Forelimb muscle (tissue), 1 donor: ENCODE measurements around the gene ACBD5. TPM values are rescaled to one million over a fixed set of nuclear protein-coding genes. Genes with fewer than 3 reads are reported as not detected.
"Not testable (repeated sequence)": the region's sequence is repeated elsewhere in the genome, so short reads cannot be mapped to it uniquely, and the experiment has no call there.

Experiments
- DNase-seq: peaks from one replicate; pipeline ENCODE4 v3.0.0-alpha.2; 2013; ENCODE audit warnings: low read depth
- polyA plus RNA-seq: library from polyadenylated mRNA; unstranded; fragments of 120-200 nt; gene quantifications from one replicate; pipeline ENCODE4 v1.2.1, GENCODE V29; 2013; ENCODE audit not compliant: insufficient read length

The ACBD5 gene
- polyA plus RNA-seq, 1 donor = 22.1 TPM

DNA sequence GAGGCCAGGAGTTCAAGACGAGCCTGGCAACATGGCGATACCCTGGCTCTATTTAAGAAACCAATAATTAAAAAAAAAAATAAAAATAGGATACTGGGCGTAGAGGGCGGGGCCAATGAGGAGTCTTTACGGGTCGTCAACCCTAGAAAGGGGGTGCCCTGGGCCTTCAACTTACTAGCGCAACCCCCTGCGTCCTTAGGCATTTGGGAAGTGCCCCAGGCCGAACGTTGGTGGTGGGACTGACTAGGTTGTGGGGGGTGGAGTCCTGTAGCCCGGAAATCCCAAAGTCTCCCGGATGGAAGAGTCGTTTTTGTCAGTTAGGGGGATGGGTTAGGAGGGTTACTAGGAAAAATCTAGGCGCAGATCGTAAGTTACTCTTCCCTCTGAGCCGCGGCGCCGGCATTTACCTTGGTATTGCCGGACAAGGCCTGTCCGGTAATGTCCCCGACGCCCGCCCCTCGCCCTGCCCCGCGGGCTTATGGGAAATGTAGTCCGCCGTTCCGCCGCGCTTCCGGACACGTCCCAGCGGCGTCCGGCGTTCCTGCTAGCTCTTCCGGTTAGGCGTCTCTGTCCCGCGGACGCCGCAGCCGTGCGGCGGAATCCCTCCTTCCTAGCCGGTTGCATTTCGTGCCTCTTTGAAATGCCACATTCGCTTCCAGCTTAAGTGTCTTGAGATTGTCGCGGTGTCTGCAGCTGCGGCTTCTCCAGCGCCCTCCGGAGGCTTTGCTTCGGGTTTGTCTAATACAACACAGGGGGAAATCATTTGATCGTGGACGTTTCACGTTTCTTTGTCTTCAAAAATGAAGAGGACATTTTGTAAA lies 1.3 kb upstream of the ACBD5 start:
- peak; percentile 85 for DNase-seq

DNA sequence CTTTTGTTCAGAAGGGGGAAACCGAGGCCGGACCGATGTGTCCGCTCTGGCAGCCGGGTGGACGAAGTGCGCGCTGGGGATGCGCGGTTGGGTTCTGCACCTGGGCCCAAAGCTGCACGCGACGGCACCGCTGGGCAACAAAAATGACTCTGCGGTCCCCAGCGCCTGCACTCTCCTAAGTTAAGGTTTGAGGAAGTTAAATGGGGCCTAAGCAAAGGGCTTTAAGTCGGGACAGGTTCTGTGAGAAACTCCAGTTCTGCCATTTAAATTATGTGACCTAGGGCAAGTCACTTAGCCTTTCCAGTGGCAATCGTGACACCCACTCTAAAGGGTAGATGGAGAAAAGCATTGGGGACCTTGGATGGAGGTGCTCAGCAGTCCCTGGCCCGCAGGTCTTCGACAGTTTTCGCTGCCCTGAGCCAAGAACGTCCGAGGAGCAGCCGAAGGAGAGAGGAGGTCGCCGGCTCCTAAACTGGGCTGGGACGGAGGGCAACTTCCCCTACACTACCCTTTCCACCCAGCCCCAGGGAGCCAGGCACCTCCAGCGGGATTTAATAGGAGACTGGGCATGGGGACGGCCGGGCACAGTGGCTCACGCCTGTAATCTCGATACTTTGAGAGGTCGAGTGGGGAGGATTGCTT lies 534 bp upstream of the ACBD5 start:
- no peak for DNase-seq

DNA sequence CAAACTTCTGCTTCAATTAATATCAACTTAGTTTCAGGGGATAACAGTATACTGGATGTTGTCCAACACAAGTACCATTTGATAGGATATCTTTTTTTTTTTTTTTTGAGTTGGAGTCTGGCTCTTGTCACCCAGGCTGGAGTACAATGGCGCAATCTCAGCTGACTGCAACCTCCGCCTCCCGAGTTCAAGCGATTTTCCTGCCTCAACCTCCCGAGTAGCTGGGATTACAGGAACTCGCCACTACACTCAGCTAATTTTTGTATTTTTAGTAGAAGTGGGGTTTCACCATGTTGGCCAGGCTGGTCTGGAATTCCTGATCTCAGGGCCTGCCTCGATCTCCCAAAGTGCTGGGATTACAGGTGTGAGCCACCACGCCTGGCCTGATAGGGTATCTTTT lies 3.1 kb downstream of the ACBD5 start:
- not testable (repeated sequence) for DNase-seq

DNA sequence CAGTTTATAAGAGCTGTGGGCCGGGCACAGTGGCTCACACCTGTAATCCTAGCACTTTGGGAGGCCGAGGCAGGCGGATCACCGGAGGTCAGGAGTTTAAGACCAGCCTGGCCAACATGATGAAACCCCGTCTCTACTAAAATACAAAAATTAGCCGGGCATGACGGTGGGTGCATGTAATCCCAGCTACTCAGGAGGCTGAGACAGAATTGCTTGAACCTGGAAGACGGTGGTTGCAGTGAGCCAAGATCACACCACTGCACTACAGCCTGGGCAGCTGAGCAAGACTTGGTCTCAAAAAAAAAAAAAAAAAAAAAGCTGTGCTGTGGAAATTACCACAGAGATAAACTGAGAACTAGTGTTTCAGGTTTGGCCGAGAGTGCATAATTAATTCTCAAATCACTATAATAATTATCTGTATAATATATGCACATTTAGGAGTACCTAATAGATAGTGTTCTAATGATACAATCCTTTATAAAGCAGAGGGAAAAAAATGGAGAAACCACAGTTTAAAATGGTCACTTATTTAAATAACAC lies 3.9 kb downstream of the ACBD5 start:
- not testable (repeated sequence) for DNase-seq

DNA sequence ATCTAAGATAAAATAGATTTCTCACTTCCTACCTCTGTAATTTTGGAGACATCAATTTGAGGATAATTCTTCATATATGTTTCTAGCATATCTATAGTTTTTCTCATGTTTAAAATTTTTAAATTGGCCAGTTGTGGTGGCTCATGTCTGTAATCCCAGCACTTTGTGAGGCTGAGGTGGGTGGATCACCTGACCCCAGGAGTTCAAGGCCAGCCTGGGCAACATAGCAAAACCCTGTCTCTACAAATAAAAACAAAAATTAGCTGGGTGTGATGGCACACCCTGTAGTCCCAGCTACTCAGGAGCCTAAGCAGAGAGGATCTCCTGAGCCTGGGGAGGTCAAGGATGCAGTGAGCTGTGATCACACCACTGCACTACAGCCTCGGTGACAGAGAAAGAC lies 4.9 kb downstream of the ACBD5 start:
- no peak for DNase-seq

DNA sequence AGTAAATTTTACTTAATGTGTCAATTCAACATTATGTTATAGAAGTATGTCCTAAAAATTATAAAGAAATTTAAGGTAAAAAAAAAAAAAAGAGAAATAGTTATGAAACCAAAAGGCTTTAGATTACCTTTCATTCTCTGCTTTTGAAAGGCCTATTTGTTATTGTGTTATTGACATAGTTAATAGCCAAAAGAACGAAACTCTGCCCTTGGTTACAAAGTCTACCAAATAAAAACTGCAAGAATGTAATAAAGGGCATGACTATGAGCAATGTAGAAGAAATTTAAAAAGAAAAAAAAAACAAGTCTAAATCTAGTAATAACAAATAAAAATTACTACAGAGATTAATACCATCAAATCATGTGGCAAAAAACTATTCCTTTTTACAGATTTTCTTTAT lies 10.6 kb downstream of the ACBD5 start:
- DNase-seq = no peak

DNA sequence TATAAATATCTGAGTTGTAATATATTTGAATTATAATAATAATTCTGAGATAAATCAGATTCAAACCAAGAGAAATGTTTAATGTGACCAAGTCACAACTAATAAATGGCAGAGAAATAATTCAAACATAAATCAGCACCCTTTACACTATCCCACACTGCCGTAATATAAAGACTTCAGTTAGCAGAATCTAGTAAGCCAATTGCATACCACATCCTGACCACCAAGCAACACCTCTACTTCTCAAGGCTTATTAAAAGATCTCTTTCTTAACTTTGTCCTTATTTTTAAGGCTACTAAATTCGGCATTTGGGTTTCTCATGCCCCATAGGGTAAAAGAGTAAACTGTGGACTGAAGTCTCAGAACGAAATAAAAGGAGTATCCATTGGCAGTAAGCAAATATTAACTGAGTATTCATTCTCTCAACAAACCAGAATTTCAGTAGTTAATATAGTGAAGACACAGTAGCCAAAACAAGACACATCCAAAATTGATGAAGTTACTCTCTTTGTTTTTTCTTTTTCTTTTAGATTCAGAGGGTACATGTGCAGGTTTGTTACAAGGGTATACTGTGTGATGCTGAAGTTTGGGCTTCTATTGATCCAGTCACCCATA lies 14.8 kb downstream of the ACBD5 start:
- no peak for DNase-seq

DNA sequence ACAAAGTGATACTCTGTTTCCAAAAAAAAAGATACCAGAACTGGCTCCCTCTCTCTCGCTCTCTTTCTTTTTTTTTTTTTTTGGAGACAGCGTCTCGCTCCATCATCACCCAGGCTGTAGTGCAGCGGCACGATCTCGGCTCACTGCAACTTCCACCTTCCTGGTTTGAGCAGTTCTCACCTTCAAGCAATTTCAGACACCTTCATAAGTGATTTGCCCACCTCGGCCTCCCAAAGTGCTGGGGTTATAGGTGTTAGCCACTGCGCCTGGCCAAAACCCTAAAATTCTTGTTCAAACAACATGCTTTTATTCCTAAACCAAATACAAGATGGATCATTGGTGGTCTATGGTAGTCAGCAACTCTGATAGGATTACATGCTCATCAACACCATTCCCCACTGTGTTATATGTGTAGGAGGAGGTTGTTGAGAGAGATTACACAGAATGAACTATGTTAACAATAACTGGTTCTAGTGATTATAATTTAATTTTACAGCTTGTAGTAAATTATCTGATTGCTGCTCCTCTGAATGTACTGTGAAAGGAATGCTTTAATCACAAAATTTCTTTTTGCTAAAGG lies 15.5 kb downstream of the ACBD5 start:
- DNase-seq = no peak

DNA sequence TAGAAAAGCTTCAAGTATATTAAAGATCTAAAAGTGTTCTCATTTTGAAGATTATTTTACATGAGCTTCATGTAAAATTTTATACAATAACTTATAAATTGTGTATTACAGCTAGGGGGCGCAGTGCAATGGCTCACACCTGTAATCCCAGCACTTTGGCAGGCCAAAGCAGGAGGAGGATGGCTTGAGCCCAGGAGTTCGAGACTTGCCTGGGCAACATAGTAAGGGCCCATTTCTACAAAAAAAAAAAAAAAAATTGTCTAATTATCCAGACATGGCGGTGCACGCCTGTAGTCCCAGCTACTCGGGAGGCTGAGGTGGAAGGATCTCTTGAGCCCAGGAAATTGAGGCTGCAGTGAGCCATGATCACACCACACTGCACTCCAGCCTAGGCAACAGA lies 16.6 kb downstream of the ACBD5 start:
- no peak for DNase-seq

DNA sequence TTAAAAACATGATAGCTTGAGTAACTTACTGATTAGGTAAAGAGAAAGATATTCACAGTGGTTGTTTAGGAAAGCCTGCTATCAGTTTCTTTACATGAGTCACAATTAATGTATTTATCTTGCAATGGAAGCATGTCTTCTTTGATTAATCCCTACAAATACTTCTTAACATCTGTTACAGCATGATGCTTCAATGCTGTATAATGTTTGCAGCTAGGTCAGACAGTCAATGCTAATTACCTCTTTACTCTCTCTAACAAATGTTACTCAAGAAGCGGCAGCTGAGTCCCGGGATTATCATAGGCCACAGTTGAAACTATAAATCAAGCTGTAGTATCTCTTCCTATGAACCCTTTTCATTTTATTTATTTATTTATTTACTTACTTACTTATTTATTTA lies 33.2 kb downstream of the ACBD5 start:
- DNase-seq = no peak

DNA sequence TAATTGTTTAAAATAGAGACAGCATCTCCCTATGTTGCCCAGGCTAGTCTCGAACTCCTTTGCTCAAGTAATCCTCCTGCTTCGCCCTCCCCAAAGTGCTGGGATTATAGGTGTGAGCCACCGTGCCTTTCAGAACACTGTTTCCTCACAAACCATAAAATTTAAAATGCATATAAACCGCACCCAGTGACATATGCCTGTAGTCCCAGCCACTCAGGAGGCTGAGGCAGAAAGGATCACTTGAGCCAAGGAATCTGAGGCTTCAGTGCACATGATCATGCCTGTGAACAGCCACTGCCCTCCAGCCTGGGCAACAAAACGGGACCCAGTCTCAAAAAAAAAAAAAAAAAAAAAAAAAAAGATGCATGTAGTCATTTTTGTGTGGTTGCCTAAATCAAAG lies 36.8 kb downstream of the ACBD5 start:
- no peak for DNase-seq

DNA sequence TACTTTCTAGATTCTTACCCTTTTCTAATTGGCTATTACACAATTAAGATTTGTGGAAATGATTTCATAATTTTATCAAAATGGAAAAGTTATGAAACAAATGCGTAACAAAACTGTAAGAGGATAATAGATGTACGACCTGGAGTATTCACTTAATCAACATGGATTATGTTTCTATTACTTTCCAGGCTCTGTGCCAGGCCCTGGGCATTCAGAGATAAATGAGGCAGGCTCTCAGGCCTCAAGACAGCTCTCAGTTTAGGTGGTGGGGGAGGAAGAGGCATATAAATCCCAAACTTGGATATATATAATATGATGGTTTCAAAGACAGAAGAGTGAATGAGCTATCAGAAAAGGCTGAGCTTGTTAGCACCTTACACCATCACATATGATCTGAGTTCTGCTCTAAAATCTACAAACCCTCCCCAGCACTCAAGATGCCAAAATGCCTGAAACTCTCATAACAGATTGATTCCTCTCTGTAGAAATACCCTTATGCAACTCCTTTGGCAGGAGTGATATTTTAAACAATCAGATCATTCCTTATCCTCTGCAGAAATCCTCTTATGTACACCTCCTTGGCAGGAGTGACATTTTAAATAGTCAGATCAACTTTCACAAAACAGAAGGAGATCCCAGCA lies 42.5 kb downstream of the ACBD5 start:
- no peak for DNase-seq

DNA sequence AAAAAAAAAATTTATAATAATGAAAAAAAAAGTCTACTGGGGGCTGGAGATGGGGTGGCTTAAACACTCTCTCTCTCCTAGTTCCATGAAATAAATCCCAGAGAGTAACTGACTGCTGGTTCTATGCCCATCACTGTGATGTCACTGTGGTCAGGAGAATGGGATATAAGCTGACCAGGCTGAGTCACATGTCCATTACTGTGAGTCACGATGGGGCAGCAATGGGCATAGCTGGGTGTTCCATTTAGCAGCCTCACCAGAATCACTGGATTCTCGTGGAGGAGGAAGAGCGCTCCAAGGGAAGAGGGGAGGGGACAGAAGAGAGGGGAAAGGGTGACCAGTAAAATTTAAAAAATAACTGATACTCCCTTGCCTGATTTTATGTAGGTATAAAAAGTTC lies 48.3 kb downstream of the ACBD5 start:
- no peak for DNase-seq

DNA sequence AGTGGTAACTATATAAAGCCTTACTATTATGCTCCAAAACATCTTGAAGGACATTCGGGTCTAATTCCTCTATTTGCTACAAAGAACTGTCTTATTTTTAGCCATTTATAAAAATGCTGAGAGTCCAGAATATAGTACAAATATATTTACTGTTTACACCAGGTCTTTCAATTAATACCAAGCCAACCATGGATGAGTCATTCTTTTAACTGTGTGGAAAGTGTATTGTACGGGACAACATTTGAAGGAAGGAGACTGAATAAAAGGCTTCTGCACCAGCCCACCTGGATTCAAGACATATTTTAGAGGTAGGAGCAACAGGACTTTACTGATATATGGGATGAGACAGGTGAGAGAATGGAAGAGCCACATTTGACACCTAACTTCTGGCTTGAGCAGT lies 50.1 kb downstream of the ACBD5 start:
- no peak for DNase-seq

DNA sequence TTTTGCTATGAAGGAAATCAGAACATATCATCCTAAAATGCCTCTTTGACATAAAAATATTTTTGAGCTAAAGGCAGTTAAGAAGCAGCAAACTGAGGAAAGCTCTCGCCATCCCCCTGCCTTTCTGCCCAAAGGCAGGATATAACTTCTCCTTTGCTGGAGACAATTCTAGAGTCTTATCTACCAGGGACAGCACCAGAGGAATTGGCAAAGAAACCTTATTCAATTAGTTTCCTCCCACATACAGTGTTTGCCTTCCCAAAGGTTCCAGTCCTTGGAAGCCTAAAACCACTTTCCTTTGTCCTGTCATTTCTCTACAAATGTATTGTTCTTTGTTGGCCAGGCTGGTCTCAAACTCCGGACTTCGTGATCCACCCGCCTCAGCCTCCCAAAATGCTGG lies 51.7 kb downstream of the ACBD5 start:
- no peak for DNase-seq

DNA sequence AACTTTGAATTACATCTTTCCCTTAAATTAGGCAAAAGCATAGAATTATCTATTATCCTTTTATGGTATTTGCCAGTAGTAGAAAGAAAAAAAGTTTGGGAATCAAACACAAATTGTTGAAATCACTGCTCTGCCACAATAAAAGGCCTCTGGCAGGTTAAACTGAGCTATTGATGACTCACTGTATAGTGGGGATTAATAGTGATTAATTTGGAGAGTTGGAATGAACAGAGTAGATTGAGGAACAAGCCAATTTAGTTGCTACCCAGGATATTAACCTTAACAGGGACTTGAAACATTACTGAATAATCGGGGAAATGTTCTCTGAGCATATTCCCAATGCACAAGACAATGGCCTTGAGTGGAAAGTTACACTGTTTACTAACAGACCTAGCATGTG lies 52.3 kb downstream of the ACBD5 start:
- no peak for DNase-seq

DNA sequence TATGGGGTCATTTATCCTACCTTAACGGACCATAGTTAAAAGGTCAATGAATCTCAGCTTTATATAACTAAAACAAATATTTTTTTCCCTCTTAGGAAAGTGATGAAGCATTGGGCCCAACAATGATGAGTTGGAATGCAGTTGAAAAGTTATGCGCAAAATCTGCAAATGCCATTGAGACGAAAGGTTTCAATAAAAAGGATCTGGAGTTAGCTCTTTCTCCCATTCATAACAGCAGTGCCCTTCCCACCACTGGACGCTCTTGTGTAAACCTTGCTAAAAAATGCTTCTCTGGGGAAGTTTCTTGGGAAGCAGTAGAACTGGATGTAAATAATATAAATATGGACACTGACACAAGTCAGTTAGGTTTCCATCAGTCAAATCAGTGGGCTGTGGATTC lies 70.7 kb downstream of the ACBD5 start:
- no peak for DNase-seq

DNA sequence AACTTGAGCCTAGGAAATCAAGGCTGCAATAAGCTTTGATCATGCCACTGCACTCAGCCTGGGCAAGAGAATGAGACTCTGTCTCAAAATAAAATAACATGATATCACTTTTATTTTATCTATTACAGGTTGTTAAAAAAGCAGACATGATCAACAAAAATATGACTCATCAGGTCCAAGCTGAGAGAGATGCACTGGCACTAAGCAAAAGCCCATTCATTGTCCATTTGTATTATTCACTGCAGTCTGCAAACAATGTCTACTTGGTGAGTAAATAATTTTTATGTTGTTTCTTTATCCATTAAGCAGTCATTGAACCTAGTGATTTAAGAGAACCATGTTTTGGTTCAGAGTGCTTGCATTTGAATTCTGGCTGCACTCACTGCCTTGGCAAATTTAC lies 82.2 kb downstream of the ACBD5 start:
- DNase-seq = no peak

DNA sequence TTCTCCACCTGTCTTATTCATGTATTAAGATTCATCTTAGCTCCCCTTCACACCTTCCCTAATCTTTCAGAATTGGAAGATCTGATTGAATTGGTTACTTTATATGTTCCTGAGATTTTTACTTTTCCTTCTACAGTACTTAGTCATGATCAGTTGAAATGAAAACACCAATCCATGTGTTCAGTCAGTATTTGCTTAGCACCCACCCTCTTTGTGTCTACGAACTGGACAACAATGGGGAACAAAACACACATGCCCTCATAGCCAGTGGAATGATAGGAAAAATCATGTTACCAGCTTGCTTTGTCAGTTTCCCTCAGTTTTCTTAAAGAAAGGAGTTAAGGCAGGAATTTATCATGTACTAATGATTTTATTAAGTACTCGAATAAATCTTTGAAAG lies 83.4 kb downstream of the ACBD5 start:
- DNase-seq = no peak

DNA sequence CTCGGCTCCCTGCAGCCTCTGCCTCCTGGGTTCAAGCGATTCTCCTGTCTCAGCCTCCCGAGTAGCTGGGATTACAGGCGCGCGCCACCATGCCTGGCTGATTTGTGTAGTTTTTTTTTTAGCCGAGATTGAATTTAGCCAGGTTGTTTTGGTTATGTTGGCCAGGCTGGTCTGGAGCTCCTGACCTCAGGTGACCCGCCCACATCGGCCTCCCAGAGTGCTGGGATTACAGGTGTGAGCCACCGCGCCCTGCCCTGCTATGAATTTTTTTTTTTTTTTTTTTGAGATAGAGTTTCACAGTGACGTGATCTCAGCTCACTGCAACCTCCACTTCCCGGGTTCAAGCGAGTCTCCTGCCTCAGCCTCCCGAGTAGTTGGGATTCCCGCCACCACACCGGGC lies 84.0 kb downstream of the ACBD5 start:
- not testable (repeated sequence) for DNase-seq

DNA sequence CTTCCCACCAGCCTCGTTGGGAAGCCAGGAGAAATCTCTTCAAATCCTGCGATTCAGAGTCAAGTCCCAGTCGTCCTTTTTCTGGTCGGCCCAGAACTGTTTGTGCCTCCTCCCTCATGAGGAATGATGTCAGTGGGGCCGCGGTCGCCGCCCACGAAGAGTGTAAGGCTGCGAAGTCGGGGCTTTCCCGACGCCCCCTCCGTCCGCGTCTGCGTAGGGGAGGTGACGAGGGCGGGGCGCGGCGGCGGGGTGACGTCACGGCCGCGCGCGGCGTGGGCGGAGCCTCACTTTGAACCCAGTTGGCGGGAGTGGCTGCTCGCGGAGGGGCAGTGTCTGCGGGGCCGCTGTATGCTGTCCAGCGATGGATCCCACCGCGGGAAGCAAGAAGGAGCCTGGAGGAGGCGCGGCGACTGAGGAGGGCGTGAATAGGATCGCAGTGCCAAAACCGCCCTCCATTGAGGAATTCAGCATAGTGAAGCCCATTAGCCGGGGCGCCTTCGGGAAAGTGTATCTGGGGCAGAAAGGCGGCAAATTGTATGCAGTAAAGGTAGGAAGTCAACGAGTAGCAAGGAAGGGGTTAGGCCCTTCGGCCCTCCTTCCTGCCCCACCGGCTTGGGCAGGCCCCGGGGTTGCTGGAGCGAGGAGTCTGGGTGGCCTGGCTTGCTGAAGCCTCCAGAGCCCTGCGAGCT lies 85.4 kb downstream of the ACBD5 start, which contains the start of gene MASTL:
MASTL (plus strand) TSS at position 287 of the 689 bp plus-strand sequence; CDS start at position 362, 75 bp downstream.
- DNase-seq = peak; percentile 72
